Dermis blood vessel endothelial cell (primary cell): Measurements from ENCODE around the gene KRT32. TPM values are rescaled to one million over a fixed set of nuclear protein-coding genes. Genes with fewer than 3 reads are reported as not detected.
A peak's percentile ranks its signal among the peaks of the same experiment; 100 is the strongest.

Experiments used
- DNase-seq: peaks from one replicate; pipeline ENCODE4 v3.0.0; 2010
- total RNA-seq: library from RNA; depleted of rRNA; stranded (reverse); fragments of >200 nt; gene quantifications from 2 replicates; pipeline ENCODE4 v1.2.3, GENCODE V29; 2014

KRT32 gene
- total RNA-seq, 1 donor from 2014 or later, result not detected

DNA sequence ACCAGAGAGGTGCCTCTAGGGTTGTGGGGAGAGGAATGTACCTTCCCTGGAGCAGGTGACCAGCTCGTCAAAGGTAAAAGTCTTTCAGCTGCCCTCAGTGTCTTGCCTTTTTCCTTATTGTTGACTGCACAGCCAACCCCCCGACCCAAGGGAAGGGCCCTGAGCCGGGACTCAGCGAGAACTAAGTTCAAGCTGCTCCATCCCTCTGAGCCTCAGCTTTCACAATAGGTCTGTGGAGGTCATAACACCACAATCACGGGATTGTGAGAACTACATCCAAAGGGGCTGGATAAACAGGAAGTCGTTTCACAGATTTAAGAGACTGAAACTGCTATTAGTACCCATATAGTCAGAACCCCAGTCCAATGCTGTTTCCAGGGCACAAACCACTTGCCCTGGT, 25.2 kb upstream of the KRT32 start:
- peak; percentile 66 for DNase-seq

DNA sequence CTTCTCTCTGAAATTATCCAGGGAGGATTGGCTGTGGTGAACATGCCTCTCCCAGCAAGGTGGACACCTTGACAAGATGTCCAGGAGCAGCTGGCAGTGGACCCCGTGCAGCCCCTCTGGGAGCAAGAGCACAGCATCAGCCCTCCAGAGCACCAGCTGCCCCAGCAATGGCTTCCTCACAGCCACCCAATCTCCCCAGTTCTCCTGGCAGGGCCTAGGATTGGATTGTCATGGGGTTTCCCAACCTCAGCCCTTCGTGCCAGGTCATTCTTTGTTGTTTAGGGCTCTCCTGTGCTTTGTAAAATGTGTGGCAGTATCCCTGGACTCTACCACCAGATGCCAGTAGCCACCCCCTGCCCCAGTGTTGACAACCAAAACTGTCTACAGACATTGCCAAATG, 24.3 kb upstream of the KRT32 start:
- no peak for DNase-seq

DNA sequence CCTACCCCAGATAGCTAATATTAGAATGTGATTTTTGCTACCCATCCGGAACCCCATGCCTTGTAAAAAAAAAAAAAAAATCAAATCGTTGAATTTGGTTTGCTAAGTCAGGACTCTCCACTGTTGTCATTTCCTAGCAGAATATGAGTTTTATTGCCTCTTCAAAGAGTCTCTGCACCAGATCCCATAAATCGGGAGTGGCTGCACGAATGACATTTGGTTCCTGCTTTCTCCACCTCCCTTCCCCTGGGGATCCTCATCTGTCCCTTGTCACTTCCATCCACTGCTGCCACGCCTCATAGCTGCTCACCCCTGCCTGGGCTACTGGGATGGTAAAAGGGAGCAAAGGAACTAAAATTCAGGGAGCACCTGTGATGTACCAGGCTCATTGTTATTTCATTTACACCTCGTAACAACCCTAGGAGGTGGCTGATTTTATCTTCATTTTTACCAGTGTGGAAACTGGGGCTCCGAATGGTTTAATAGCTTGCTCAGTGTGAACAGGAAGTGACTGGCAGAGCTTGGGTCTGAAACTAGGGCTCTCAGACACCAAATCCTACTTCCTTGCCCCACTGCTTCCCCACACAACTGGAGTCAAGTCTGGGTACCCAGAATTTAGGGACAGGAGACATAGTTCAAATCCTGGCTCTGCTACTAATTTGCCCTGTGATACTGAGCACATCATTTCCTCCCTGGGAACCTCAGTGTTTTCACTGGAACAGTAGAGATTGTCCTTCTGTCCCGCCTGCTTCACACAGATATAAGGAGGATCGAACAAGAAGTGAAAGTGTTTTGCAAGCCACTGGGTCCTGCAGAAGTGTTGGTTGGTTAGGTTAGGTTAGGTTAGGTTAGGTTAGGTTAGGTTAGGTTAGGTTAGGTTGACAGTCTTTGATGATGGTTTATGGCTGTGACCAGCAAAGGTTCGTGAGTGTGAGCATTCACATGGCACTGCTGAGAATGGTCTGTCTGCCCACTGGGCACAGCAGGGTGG, 23.1 kb upstream of the KRT32 start:
- DNase-seq, result no peak

DNA sequence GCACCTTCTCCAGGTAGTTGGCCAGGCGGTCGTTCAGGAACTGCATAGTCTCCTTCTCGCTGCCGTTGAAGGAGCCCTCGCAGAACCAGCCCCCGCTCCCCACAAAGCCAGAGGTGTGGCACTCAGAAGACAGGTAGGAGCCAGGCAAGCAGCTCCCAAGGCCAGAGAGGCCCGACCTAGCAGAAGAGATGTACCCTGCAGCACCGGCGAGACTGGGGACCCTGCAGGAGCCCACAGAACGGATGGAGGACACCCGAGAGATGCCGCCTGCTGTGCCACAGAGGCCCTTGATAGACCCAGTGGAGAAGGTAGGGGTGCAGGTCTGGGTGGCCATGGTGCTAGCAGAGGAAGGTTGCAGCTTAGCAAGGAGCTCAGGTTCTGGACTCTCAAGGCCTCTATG, 22.3 kb upstream of the KRT32 start, which contains the start of gene KRT36:
TSS of gene KRT36 (minus strand) at position 380 of the 400 bp plus-strand sequence. CDS start at position 334, 46 bp downstream.
- no peak for DNase-seq

DNA sequence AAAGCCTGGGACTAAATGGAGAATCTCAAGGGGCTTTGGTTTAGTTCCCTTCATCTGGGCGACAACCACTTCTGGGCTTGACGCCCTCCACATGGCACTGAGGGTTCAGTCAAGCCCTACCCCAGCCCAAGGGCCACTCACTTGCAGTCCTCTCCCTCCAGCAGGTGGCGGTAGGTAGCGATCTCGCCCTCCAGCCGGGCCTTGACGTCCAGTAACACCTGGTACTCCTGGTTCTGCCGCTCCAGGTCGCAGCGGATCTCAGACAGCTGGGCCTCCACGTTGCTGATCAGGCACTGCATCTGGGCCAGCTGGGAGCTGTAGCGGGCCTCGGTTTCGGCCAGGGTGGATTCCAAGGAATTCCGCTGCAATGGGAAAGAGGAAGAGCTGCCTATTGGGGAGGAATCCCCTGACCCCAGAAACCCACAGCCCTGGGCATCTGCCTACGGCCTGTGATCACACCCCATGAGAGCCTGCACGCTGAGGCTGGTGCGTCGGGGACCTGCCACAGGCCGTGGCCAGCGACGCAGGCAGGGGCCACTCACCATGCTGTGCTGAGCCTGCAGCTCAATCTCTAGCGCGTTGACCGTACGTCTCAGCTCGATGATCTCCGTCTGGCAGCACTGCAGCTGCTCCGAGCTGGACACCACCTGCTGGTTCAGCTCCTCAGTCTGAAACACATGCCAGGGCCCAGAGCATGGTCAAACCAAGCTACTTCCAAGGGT, 19.8 kb upstream of the KRT32 start:
- peak; percentile 58 for DNase-seq

DNA sequence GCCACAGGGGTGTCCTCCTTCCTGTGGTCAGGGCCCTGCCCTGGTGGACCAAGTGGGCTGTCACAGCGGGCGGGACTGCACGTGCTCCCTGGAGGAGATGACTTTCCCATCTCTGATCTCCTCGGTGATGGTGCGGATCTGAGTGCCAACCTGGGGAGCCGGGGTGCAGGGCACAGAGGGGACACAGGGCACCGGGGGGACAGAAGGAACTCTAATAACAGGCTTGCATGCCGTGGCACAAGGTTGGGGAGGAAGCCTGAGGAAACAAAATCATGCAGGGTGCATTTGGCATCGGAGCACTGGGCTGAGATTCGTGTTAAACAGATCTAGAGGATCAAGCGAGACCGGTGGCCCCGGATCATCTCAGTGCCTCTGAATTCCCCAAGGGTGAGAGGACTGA, 19.1 kb upstream of the KRT32 start:
- no peak for DNase-seq

DNA sequence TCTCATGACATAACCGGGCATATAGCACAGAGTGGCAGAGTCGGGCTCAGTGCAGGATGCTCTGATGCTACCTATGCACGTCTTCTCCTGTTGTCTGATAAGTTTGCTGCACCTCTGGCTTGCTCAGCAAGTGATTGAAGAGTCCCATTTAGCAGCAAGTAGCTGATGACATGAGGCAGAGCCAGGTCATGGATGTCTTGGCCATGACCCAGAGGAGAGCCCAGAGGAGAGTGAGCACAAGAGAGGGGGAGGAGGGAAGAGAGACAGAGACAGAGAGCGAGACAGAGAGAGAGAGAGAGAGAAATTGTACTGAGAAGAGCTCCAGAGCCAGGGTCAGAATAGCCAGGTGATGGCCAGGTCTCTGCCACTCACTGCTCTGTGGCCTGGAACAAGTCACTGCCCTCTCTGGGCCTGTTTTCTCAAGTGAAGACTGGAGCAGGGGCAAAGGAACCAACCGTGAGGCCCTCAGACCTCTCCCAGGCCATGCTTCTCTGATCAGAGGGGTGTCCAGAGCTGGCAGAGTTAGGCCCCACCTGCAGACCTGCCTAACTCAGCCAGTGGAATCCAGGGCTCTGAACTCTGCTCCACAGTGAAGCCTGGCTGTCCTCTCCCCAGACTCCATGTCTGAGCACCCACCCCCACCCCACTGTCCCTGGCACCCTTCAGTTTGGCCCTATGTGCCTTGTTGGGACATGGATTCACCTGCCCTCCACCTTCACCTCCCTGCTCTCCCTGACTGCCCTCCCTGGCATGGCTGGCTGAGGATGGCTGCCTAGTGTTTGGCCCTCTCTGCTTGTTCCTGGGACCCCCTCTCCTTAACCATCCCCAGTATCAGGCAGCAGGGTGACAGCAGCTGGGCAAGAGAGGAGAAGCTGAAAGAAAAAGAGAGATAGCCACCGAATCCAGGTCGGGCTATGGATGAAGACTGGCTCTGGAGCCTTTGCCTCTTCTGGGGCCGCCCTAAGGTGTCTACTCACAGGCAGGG, 18.0 kb upstream of the KRT32 start:
- DNase-seq, result no peak

DNA sequence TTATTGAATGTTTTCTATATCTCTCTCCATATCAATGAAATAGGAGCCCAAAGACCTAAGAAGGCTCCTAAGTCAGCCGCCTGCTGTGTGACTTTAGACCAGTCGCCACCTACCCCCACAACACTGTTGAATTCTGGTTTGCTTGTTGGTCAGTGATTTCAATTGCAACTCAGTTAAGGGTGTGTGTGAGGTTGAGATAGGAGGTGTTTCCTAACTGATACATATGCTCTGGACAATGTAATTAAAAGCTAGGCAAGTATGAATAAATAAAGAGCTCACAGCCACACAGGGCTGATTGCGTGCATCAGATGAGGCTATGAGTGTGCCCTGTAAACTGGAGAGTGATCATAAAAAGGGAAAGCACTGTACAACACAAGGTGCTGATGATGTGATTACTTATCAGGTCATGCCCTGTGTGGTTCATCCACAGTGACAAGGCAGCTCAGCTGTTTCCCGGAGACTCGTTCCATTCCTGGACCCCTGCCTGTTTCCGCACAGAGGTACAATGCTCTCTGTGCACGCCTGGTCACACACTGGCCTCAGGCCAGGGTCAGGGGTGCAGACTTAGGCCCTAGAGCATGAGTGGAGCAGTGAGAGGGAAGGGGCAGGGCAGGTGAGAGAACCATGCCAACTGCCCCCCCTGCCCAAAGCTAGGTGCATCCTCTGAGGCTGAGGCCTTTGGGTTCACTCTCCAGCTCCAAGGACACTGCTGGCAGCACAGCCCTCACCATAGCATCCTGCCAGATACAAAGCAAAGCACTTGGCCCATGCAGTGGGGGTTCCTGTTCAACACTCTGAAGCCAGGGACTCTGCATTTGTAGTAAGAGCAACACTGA, 17.0 kb upstream of the KRT32 start:
- DNase-seq, result peak; percentile 54

DNA sequence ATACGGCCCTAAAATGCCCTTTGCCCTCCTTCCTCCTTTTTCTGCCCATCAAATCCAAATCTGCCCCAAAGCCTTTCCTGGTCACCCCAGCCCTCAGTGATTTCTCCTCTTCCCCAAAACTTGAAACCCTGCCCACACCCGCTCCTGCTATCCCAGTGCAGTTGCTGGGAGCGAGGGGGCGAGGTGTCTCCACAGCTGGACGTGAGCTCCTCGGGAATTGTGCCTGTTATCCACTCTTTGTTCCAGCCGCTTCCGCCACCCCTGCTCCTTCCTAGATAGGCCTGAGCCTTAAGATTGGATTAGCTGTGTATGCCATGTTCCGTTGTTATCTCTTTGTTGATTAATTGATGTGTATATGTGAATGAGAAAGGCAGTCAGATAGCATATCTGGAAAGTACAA, 16.3 kb upstream of the KRT32 start:
- DNase-seq, result no peak

DNA sequence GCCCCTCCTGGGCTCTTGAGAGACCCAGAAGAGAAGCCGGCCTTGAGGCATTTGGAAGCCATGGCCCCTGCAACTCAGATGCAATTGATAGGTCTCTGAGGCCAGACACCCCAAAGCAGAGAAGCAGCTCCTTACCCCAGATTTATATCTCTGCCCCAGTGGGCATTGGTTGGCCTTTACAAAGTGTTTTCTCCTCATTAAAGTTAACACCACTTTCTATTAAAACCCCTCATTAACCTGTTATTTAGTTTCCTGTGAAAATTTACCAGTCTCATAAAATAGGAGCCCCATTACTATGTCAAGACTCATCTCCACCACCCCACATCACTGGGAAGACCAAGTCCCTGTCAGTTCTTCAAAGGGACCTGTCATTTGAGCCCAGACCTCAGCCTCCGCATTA, 13.8 kb upstream of the KRT32 start, which contains the start of gene KRT35:
TSS of gene KRT35 (minus strand) at position 116 of the 400 bp plus-strand sequence. CDS start at position 62, 54 bp downstream.
- DNase-seq, result no peak

DNA sequence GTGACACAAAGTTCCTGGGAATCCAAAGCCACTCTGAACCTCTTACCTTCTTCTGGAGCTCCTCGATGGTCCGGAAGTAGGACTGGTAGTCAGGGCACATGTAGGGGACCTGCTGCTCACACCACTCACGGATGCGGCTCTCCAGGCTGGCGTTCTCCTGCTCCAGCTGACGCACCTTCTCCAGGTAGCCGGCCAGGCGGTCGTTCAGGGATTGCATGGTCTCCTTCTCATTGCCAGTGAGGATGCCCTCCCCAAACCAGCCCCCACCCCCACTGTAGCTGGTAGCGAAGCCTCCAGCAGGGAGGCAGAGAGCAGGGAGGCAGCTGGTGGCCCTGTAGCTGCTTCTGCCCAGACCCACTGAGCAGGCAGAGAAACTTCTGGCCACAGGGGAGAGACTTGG, 13.4 kb upstream of the KRT32 start:
- no peak for DNase-seq

DNA sequence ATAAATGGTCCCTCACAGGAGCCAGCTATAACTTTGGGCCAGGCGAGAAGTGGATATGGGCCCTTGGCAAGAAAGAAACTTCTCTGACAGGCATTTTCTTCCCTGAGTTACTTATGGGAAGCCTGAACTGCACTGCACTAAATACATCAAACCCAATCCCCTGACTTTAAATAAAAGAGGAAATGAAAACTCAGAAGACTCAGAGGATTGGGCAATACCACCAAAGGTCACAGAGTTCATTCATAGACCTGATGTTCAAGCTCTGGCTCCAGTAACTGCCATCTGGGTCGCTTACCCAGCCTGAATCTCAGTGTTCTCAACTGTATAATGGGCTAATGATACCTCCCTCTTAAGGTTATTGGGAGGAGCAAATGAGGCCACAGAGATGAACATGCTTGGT, 12.9 kb upstream of the KRT32 start:
- no peak for DNase-seq

DNA sequence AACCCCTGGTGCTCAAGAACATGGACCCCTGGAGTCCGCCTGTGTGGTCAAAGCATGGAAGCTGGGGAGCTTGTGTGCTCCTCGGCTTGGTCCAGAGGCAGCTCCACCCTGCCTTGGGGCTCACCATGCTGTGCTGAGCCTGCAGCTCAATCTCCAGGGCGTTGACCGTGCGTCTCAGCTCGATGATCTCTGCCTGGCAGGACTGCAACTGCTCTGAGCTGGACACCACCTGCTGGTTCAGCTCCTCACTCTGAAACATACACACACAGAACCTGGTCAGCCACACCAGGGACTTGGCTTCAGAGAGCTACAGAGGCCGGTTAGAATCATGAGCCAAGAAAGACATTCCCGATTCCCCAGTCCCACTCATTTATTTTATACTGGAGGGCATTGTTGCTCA, 11.1 kb upstream of the KRT32 start:
- no peak for DNase-seq

DNA sequence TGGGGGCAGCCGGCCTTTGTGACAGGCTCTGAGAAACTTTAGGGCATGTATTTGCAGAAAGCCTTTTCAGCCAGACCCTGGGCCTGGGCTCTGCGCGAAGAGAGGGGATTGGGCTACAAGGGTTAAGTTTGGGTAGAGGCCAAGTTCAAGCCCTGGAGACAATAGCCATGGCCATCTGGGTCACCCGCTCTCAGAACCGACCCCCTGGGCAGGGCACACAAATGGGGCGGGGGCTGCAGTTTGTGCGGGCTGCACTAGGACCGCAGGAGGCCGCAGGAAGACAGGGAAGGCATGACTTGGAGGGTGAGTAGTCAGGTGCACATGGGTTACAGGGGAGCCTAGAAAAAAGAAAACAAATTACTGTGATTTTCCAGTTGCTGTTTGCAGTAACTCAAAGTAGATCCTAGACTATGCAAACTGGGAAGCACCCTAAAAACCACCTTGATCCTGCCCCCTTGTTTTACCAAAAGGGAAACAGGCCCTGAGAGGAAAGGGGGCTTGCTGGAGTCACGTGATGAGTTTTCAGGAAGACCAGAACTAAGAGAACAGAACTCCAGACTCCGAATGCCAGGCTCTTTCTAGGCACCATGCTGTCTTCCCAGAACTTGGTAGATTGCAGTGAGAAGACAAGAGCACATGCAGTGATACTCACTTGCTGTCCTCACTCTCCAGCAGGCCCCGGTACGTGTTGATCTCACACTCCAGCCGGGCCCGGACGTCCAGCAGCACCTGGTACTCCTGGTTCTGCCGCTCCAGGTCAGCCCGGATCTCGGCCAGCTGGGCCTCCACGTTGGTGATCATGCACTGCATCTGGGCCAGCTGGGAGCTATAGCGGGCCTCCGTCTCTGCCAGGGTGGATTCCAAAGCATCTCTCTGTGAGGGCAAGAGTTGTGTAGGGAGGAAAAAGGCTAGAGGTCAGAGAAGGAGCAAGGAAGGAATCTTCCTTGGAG, 10.0 kb upstream of the KRT32 start:
- DNase-seq, result no peak

DNA sequence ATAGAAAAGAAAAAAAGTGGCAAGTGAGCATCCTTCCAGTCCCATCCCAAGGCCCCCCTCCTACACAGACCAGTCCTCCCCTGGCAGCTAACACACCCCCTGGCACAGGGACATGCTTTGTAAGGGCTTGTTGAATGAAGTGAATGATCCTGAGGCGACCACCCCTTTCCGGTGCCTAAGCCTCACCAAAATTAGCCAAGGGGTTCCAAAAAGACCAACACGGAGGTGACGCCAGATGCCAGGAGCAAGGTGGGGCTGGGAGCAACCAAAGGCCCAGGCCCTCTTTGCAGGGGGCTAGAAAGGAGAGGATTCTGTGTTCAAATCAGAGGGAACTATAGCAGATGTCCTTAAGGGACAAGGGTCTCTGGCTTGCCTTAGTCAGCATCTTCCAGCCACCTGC, 8.2 kb upstream of the KRT32 start:
- no peak for DNase-seq

DNA sequence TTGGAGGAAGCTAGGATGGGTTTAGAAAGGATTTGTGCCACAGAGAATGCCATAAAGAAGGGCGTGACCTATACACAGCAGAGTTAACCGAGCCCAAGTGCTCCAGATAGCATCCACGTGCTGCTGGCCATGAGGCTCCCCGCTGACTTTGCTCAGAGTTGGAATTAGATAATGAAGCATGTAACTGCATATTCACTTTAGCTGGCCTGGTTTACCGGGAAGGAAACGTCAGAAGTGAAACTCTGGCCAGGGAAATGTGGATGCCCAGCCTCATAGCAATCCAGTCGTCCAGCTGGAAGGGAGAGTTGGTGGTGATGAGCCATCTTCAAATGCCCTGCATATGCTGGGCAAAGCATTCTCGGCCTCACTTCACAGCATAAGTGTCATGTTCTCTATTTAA, 7.7 kb upstream of the KRT32 start:
- DNase-seq, result no peak

DNA sequence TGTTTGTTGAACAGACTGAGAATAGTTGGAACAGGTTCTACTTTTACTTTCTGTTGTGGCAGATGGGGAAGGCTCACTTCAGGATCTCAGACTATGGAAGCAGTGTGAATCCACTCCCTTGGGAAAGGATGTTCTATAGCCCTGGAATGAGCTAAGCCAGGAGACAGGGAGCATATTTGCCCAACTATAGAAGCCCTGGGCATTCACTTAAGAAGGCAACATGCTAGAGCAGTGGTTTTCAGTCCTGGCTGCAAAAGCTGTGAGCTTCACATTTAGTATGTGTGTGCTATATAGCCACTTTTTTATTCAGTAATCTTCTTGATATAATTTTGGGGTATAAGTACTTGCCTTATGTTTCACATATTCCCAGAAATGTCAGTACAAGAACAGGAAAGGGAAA, 1.2 kb upstream of the KRT32 start:
- DNase-seq, result no peak

DNA sequence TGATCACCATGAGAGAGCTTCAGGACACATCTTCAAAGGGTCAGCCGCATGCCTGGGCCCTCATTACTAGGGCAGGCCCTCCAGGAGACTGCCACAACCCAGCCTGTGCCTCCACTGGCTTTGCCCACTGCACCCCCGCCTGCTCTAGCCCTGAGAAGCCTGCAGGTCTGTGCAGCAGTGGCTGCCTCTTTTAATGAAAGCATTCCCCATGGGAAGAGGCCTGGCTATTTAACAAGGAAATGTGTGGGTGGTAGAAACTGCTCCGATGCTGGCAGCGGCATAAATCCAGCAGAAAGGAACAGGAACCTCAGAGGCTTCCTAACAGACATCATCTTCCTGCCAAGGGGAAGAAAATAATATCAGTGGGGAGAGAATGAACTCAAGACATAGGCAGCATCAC, 375 bp upstream of the KRT32 start:
- peak; percentile 48 for DNase-seq

DNA sequence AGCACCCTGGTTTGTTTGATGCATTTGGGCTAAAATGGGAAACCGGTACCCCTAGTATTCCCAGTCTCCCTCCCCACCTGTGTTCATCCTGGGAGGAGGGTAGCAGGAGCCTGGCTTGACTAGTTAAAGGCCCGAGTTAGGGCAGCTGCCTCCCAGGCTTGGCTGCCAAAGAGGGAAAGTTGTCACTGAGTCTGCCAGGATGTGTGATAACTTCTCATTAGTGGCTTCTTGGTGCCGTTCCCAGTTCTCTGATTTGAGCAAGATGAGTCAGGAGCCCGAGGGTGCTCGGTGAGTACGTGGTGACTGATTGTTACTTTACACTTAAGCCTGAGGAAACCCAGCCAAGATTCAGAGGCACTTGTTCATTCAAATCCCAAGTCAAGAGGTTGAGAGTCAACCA, 2.5 kb downstream of the KRT32 start:
- peak; percentile 79 for DNase-seq

DNA sequence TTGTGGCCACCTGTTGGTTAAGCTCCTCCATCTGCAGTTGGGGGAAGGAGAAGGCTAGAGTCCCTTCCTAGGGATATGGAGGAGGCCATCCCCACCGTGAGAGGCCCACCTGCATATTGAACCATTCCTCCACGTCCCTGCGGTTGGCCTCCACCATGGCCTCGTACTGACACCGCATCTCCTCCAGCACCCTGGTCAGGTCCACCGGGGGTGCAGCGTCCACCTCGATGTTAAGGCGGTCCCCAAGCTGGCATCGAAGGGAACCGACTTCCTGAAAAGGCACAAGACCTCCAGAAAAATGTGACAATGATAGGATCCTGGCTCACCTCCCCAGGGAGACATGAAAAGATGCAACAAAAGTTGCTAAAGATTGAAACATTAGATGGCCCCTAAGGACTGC, 3.0 kb downstream of the KRT32 start:
- no peak for DNase-seq
